RKO (cell line): Measurements from ENCODE around the gene RHOT2.
A peak's percentile ranks its signal among the peaks of the same experiment; 100 is the strongest.

Source experiments
- DNase-seq: peaks from one replicate; pipeline ENCODE4 v3.0.0-alpha.2; 2016; ENCODE audit warnings: low spot score

The RHOT2 gene

DNA sequence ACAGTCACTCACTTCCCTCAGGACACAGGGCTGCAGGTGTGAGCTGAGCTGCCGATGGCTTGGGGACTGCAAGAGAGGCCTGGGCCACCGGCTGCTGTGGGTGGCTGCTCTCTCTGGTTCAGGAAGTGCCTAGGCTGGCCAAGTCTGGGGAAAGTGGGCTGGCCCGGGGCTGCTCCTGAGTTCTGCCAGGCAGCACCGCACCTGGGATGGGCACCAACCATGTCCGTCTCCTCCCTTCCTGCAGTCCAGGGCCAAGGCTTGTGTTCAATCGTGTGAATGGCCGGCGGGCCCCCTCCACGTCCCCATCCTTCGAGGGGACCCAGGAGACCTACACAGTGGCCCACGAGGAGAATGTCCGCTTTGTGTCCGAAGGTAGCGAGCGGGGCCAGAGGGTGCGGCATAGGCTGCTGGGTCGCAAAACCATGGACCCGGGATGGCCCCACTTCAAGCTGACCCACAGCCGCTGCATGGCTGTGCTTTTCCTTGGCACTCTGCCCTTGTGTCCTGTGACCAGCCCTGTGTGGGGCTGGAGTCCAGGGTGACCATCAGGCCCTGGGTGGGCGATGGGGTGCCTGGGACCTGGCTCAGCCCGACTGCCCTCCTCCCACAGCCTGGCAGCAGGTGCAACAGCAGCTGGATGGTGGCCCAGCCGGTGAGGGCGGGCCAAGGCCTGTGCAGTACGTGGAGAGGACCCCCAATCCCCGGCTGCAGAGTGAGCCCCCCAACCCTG, 20.6 kb upstream of the RHOT2 start:
- DNase-seq: no peak

DNA sequence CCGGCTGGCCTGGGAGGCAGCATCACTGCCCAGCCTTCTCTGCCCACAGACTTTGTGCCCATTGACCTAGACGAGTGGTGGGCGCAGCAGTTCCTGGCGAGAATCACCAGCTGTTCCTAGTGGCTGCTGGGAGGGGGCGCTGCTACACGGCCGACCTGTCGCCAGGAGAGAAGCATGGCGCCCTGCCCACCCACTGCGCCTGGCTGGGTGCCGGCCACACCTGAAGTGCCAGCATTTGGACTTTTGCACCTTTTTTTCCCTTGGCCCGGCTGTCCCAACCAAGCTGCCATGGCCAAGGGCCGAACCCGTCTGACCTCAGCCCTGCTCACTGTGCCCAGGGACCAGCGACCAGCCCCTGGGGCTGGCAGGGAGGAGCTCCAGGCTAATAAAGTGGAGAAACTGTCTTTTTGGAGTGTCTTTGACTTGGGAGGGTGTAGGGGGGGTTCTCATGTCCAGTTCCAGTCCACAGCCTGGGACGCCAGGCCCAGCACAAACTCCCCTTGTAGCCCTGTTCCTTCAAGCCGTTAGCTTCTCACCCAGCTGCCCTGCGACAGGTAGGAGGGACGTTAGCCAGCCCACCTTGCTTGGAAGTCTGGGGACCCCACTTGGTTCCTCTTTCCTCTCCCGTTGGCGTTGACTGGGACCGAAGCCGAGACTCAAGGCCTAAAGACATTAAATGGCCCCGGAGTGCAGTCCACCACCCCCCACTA, 19.7 kb upstream of the RHOT2 start:
- DNase-seq: peak; percentile 77

DNA sequence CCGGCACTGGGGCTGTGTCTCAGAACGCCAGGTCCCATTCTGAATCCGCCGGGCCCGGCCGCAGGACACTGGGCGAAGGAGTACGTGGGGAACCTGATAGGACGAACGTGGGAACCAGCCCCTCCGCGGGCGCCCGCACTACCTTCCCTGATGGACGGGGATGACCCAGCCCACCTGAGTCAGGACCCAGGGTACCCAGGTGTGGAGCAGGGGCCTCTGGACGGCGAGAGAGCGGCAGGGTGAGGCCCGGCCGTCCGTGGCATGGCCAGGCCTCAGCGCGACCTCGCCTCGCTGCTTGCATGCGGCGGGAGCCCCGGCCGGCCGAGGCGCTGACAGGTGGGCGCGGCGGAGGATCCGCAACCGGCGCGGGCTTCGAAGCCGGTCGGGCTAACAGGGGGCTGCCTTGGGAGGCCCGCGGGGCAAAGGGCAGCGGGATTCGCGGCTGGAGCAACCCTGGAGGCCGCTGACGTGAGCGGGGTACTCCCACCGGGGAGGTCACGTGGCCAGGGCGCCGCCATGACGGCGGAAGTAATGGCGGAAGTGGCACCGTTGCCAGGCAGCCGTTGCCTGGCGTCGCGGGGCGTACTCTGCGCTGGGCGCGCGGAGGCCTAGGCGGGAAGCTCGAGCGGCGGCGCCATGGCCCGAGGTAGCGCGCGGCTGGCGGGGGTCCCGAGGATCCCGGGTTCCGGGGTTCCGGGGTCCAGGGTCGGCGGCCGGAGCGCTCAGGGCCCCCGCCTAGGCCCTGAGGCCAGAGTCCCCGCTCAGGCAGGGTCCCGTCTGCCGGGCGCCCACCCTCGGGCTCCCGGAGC, 18.9 kb upstream of the RHOT2 start, which contains the start of gene WDR90:
WDR90 (plus strand) TSS at position 585 of the 809 bp plus-strand sequence; CDS start at position 637, 52 bp downstream.
- peak; percentile 94 for DNase-seq

DNA sequence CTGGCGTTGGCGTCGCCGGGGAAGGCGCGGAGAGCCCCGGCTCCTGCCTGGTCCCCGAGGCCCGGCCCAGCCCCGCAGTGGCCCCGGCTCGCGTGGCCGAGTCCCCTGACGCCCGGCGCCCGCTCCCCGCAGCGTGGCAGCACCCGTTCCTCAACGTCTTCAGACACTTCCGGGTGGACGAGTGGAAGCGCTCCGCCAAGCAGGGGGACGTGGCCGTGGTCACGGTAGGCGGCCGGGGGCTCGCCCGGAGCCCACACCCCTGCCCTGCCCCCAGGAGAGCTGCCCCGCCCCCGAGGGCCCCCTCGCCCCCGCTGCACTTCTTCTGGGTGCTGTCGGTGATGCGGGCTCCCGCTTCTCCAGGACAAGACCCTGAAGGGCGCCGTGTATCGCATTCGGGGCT, 18.3 kb upstream of the RHOT2 start:
- peak; percentile 39 for DNase-seq

DNA sequence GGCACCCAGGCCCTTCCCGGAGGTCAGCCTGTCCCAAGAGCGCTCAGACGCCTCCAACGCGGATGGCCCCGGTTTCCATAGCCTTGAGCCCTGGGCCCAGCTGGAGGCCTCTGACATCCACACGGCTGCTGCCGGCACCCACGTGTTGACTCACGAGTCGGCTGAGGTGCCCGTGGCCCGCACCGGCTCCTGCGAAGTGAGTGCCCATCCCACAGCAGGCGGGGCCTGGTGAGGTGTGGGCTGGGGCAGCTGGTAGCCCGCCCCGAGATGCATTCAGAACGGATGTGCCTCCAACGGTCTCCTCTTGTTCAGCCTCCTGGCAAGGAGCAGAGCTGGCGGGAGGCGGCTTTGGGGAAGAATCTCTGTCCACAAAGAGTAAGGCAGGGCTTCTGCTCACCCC, 16.1 kb upstream of the RHOT2 start:
- DNase-seq: no peak

DNA sequence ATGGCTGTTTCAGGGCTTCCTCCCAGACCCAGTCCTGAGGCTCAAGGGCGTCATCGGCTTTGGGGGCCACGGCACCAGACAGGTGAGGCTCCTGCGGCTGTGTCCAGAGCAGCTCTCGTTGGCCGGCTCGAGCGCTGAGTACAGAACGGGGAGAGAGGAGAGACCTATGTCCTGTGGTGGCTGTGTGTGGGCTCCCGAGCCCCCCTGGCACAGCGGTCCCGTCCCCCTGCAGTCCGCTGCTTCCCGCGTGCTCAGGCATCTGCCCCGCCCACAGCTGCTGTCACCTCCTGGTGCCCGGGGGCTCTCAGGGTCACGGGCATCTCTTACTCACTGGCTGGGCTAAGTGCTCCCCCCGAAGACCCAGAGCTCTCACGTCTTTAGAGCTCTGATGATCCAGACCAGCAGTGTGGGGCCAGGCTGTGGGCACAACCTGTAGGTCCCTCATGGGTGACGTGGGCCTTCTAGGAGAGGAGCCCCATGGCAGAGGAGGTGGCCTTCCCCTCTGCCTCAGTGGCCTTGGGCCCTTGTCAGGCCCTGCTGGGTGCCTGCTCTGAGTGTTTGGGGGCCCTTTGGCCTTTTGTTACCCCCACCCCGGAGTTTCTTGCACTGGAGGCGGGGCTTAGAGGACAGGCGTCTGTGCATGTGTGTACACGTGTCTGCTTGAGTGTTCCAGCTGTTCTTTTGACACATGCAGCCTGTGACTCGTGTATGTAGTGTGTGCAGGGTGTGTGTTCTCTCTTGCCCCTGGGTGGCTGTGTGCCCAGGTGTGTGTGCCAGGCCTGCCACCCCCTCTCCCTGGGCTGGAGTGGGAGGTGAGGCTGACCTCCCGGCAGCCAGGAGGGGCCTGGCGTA, 15.3 kb upstream of the RHOT2 start:
- no peak for DNase-seq

DNA sequence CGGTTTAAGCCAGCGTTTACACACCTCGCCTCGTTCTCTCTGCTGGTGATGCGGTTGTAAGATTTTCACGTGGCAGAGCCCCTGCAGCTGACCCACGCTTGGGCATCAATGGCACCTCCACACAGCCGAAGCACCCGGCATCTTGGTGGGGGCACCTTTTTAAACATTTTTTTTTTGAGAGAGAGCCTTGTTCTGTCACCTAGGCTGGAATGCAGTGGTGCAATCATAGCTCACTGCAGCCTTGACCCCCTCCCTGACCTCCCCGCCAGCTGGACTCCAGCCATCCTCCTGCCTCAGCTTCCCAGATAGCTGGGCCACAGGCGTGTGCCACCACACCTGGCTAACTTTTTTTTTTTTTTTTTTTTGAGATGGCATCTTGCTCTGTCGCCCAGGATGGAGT, 13.9 kb upstream of the RHOT2 start:
- DNase-seq: no peak

DNA sequence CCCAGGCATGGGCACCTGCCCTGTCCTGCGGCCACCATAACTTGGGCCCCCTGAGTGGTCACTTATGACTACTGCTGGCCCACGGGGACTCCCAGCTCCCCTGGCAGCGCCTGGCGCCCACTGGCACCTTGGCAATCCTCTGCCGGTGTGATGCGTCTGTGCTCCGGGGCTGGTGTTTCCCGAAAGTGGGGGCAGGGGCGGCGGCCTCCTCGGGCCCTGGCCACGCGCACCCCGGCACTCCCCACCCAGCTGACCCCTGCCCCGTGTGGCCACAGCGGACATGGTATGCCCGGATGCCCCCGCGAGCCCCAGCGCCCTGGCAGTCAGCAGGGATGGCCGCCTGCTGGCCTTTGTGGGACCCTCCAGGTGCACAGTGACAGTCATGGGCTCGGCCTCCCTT, 10.4 kb upstream of the RHOT2 start:
- DNase-seq: no peak

DNA sequence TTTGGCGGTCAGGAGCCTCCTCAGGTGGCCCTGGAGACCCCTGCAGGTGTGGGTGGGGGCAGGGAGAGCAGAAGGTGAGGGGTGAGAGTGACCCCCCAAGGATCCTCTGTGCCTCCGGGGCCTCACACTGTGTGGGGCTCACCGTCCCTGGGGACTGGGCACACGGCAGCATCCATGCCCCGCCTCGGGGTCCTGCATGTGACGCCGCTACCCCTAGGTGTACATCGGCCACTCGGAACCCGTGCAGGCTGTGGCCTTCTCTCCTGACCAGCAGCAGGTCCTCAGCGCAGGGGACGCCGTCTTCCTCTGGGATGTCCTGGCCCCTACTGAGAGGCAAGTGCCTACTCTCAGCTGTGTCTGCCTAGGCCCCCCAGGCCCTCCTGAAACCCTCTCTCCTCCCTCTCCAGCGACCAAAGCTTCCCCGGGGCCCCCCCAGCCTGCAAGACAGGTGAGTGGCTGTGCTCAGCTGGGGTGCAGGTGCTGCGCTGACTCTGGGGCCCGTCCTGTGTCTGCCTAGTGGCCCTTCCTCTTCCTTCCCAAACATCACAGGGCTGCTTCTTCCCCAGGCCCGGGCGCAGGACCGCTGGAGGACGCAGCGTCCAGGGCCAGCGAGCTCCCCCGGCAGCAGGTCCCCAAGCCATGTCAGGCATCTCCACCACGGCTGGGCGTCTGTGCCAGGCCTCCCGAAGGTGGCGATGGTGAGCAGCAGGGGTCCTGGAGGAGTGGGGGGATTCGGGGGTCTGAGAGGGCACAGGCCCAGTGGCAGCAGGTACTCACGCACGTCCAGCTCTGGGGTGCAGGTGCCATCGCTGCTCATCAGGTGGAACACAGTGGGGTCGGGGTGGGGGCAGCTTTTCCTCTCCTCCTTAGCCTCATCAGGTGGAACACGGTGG, 9.0 kb upstream of the RHOT2 start:
- DNase-seq: no peak

DNA sequence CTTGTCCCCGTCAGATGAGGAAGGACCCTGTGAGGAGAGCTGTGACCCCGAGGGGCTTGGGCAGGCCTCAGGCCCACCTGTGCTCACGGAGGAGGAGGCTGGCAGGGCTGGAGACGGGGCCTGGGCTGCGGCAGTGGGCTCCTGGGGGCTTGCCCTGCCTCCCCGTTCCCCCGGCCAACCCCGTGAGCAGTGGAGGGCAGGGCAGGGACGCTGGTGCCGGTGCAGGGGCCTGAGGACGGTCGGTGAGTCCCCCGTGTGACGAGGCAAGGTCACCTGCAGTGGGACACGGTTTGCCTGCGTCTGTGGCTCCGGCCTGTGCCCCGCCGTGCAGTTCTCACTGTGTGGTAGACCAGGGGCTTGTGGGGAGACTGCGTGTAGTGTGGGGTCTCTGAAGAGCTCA, 8.3 kb upstream of the RHOT2 start:
- no peak for DNase-seq

DNA sequence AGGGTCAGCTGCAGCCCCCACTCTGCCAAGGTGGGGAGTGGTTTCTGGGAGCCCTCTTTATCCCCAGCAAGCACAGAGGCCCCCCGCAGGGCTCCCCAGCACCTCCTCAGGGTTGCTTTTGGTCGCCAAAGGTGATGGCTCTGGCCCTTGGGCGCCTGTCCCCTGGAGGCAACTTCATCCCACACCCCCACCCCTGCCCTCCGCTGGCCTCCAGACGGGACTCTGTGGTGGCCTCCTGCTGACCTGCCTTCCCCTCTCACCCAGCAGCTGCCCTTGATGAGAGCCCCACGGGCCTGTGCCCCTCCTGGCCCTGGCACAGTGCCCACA, 7.8 kb upstream of the RHOT2 start:
- no peak for DNase-seq

DNA sequence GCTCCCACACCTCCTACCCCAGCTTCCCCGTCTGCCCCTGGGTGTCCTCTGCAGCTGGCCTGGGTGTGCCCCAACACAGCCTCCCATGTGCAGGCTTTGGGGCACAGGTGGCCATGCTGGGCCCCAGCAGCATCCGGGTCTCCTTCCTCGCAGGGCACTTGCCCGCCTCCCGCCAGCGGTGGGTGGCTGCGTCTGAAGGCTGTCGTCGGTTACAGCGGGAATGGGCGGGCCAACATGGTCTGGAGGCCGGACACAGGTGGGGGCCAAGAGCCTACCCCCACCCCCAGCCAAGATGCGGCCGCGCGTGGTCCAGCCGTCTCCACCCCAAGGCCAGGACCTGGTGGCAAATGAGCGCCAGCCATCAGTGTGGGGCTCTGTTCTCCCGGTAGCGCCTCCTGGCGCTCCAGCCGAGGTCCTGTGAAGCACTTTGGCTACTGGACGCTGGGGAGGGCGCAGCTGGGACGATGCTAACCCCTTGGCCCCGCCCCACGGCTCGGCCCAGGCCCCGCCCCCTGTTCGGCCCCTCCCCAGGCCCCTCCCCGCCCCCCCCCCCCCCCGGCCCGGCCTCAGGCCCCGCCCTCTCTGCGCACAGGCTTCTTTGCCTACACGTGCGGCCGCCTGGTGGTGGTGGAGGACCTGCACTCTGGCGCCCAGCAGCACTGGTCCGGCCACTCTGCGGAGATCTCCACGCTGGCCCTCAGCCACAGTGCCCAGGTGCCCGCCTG, 7.3 kb upstream of the RHOT2 start:
- peak; percentile 90 for DNase-seq

DNA sequence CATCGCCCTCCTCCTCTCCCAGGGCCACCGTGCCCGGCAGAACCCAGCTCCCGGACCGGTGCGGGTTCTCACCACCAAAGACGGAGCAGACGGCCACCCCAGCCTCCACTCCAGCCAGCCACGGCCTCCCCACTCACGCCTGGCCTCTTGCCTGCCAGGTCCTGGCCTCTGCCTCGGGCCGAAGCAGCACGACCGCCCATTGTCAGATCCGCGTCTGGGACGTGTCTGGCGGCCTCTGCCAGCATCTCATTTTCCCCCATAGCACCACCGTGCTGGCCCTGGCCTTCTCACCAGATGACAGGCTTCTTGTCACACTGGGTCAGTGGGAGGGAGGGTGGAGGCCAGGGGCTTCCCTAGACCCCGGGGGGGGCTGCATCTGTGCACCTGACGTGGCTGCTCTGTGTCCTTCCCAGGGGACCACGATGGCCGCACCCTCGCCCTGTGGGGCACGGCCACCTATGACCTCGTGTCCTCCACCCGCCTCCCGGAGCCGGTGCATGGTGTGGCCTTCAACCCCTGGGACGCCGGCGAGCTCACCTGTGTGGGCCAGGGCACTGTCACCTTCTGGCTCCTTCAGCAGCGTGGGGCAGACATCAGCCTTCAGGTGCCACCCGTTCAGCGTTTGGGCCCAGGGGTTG, 6.6 kb upstream of the RHOT2 start:
- DNase-seq: no peak

DNA sequence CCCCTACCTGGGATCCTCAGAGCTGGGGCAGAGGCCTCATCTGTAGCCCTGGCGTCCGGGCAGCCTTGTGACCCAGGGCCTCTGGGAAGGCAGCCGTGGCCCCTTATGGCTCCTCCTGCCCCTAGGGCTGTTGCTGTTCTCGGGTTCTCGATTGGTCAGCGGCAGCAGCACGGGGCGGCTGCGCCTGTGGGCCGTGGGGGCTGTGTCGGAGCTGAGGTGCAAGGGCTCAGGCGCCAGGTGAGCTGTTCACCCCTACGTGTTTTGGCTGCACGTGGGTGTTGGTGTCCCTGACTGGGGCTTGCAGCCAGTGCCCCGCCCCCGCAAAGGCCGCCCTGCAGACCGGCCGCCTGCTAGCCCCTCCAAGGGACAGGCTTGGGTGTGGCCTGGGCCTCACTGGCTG, 5.8 kb upstream of the RHOT2 start:
- no peak for DNase-seq

DNA sequence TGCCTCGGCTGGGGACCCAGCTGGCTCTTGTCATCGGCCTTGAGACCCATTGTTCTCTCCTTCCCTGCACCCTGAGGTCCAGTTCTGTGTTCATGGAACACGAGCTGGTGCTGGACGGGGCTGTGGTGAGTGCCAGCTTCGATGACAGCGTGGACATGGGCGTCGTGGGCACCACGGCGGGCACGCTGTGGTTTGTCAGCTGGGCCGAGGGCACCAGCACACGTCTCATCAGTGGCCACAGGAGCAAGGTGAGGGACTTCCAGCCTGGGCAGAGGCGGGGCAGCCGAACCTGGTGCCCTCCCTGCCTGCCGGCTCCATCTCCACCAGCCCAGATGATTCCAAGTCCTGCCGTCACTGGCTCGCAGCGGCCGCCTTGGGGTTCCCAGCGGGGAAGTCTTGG, 5.3 kb upstream of the RHOT2 start:
- DNase-seq: no peak

DNA sequence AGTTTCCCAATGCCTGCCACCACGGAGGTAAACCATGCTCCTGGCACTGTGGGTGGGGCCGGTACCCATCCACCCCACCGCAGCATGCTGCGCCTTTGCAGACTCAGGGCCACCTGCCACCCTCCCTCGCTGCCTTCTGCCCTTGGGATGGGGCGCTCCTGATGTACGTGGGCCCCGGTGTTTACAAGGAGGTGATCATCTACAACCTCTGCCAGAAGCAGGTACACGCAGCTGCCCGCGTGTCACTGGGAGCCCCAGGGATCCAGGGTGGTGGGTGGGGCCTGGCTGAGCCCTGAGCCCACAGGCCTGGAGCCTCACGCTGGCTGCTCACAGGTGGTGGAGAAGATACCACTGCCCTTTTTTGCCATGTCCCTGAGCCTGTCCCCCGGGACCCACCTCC, 1.4 kb upstream of the RHOT2 start:
- DNase-seq: no peak

DNA sequence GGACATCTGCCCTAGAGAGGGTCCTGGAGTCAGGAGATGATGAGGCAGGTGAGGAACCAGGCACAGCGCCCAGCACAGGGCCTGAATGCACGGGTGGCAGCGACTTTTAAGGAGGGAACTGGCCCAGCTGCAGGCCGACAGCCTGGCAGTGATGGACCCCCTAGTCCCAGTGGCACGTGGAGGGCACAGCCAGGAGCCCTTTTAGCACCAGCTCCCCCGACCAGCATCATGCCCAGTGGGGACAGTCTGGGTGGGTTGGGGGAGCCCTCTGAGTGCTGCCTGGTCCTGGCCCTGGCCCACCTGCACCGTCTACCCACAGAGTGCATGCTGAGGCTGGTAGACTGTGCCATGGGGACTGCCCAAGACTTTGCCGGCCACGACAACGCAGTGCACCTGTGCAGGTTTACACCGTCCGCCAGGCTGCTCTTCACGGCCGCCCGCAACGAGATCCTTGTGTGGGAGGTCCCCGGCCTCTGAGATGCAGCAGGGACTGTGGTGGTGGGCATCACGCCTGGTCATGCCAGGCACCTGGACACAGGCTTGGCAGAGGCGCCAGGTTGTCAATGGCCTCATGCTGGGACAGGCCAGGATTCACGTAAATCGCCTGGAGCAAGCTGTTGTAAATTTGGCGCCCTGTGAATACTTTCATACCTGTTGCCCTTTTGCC, 686 bp upstream of the RHOT2 start:
- no peak for DNase-seq

DNA sequence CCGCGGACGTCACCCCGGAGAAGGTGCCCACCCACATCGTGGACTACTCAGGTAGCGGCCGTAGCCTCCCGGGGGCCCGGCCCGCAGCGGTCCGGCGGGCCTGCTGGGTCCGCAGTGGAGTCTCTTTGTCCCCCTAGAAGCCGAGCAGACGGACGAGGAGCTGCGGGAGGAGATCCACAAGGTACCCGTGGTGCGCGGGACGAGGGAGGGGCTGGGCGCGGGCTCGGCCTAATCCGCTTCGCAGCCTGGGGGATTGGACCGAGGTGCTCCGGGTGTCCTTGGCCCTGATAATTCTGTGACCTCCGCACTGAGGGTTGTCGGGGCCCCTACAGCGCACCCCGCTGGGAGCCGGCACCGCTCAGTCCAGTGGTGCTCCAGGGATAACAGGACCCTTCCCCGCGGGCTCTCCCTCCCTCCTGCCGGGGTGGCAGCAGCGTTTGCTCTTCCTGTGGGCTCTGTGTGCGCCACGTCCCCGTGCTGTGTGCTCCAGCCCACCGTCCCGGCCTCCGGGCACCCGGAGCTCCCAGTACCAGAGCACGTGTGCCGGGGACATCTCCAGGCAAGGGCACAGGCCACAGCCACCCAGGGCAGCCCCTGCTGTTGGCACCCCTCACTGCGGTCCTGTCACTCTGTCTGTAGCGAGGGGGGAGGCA, 713 bp downstream of the RHOT2 start:
- peak; percentile 7 for DNase-seq

DNA sequence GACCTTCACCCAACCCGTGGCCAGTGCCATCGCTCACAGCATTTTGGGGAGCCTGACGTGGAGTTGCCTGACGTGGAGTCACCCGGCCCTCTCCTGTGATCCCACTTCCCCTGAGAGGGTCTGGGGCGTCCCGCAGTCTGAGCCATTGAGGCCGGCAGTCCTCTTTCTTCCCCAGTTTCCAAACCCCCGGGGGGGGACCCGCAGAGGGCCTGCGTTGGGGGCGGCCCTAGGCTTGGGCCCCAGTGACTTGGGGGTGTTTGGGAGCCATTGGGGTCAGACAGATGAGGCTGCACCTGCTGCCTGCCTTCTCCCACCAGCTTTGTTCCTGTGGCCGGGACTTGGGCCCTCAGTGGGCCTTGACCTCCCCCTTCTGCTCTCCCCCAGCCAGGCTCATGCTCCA, 1.7 kb downstream of the RHOT2 start:
- DNase-seq: no peak
